BLaER1 (cell line): ENCODE data around the gene NECTIN2.

Source experiments
- H3K27ac ChIP-seq: shearing (Covaris generic); formaldehyde crosslinking; 2 replicates; pipeline ENCODE4 v1.8.1; 2022
- H3K27me3 ChIP-seq: shearing (Covaris generic); formaldehyde crosslinking; 2 replicates; pipeline ENCODE4 v1.8.1; 2022
- H3K36me3 ChIP-seq: shearing (Covaris generic); formaldehyde crosslinking; 2 replicates; pipeline ENCODE4 v1.8.1; 2022
- H3K4me1 ChIP-seq: shearing (Covaris generic); formaldehyde crosslinking; 2 replicates; pipeline ENCODE4 v1.8.1; 2022
- H3K4me2 ChIP-seq: shearing (Covaris generic); formaldehyde crosslinking; 2 replicates; pipeline ENCODE4 v1.8.1; 2022
- H3K4me3 ChIP-seq: shearing (Covaris generic); formaldehyde crosslinking; 2 replicates; pipeline ENCODE4 v1.8.1; 2022
- H3K9ac ChIP-seq: shearing (Covaris generic); formaldehyde crosslinking; 2 replicates; pipeline ENCODE4 v1.8.1; 2022
- H3K9me3 ChIP-seq: shearing (Covaris generic); formaldehyde crosslinking; 2 replicates; pipeline ENCODE4 v1.8.1; 2022
- H4K20me1 ChIP-seq: shearing (Covaris generic); formaldehyde crosslinking; 2 replicates; pipeline ENCODE4 v1.8.1; 2022
- Cebpa-rat ChIP-seq: shearing (Covaris generic); IDR thresholded peaks from 2 replicates; pipeline ENCODE4 v1.8.1; 2022

NECTIN2 gene

DNA sequence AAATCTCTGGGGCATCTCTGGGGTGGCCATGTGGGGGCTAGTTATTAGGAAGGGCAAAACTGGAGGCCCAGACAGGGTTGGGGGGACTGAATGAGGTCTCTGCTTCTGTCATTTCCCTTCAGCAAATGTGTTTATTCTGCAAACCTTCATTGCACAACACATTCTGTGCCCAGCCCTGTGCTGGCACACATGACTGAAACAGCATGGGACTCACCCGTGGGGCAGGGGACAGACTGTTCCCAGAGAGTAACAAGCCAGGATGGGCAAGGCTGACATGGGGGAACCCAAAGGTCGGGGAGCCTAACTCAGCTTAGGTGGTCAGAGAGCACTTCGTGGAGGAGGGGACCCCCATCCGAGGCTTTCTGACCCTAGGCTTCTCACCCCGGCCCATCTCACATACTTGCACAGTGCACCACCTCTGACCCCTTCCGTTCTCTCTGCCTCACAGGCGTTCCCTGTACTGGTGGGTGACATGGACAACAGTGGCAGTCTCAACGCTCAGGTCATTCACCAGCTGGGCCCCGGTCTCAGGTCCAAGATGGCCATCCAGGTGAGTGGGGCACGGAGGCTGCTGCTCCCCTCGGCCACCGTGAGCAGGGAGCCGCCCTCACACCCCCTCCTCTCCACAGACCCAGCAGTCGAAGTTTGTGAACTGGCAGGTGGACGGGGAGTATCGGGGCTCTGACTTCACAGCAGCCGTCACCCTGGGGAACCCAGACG, 47.4 kb downstream of the NECTIN2 start:
- Histone ChIP-seq H4K20me1 (peaks cover 67% of the 10 kb centered on the region), H3K9ac (peak overlapping the region; percentile 95; the same call in 1 of the 2 replicates), H3K4me1 (peaks cover 23% of the 10 kb centered on the region), H3K4me3 (no peak overlapping the region), H3K27ac (no peak overlapping the region), H3K9me3 (no peaks in the 10 kb centered on the region), H3K36me3 (peaks cover 71% of the 10 kb centered on the region), H3K4me2 (peak overlapping the region; percentile 93; the same call in 1 of the 2 replicates), H3K27me3 (no peaks in the 10 kb centered on the region)
- TF ChIP-seq Cebpa-rat = no peak

GRCh38 chr19:44894052-44894400, 47.9 kb downstream of the NECTIN2 start:
- no peaks in the 10 kb centered on the region for H3K9me3 ChIP-seq
- peaks cover 67% of the 10 kb centered on the region for H3K36me3 ChIP-seq
- H3K27ac ChIP-seq = no peak overlapping the region
- no peak overlapping the region for H3K4me2 ChIP-seq
- TF ChIP-seq Cebpa-rat = no peak
- H3K9ac ChIP-seq = no peak overlapping the region
- peaks cover 67% of the 10 kb centered on the region for H4K20me1 ChIP-seq
- H3K4me1 ChIP-seq = peaks cover 23% of the 10 kb centered on the region
- no peaks in the 10 kb centered on the region for H3K27me3 ChIP-seq
- no peak overlapping the region for H3K4me3 ChIP-seq

DNA sequence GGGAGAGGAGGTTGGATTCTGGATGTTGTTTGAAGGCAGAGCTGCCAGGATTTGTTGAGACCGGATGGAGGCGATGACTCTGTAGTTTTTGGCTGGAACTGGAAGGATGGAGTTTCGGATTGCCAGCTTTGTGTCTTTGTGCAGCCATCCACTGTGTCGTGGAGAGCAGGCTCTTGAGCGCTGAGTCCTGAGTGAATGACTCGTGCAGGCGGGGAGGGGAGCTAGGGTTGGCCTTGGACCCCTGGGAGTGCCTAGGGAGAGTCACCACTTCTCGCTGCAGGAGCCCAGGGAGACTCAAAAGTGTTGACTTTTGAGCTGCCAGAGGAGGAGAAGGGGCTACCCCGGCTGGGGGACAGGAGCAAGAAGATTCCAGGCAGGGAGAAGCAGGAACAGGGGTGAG, 48.8 kb downstream of the NECTIN2 start:
- H3K36me3 ChIP-seq = peaks cover 73% of the 10 kb centered on the region
- H3K27me3 ChIP-seq = no peaks in the 10 kb centered on the region
- no peak overlapping the region for H3K9ac ChIP-seq
- TF ChIP-seq Cebpa-rat = no peak
- no peak overlapping the region for H3K27ac ChIP-seq
- no peaks in the 10 kb centered on the region for H3K9me3 ChIP-seq
- peaks cover 72% of the 10 kb centered on the region for H4K20me1 ChIP-seq
- no peak overlapping the region for H3K4me3 ChIP-seq
- peaks cover 15% of the 10 kb centered on the region for H3K4me1 ChIP-seq
- no peak overlapping the region for H3K4me2 ChIP-seq

GRCh38 chr19:44897835-44898234, 51.7 kb downstream of the NECTIN2 start:
- peaks cover 73% of the 10 kb centered on the region for H4K20me1 ChIP-seq
- no peaks in the 10 kb centered on the region for H3K27me3 ChIP-seq
- peaks cover 96% of the 10 kb centered on the region for H3K36me3 ChIP-seq
- H3K4me3 ChIP-seq = no peak overlapping the region
- H3K4me1 ChIP-seq = peaks cover 3% of the 10 kb centered on the region; the same call in 1 of the 2 replicates
- H3K4me2 ChIP-seq = no peak overlapping the region
- TF ChIP-seq Cebpa-rat = no peak
- no peak overlapping the region for H3K9ac ChIP-seq
- H3K9me3 ChIP-seq = no peaks in the 10 kb centered on the region
- no peak overlapping the region for H3K27ac ChIP-seq

- TF ChIP-seq Cebpa-rat = no peak
- H4K20me1 ChIP-seq = peaks cover 62% of the 10 kb centered on the region
- H3K4me1 ChIP-seq = peaks cover 3% of the 10 kb centered on the region; the same call in 1 of the 2 replicates
- peaks cover 84% of the 10 kb centered on the region for H3K36me3 ChIP-seq
- no peak overlapping the region for H3K4me3 ChIP-seq
- H3K27me3 ChIP-seq = peaks cover 3% of the 10 kb centered on the region; the same call in 1 of the 2 replicates
- no peak overlapping the region for H3K9ac ChIP-seq
- H3K27ac ChIP-seq = no peak overlapping the region
- H3K4me2 ChIP-seq = no peak overlapping the region
- no peaks in the 10 kb centered on the region for H3K9me3 ChIP-seq
Observed at GRCh38 chr19:44900328-44901244, 54.5 kb downstream of the NECTIN2 start.

GRCh38 chr19:44903216-44903601, 57.1 kb downstream of the NECTIN2 start:
- Histone ChIP-seq H3K9ac (no peak overlapping the region), H3K27ac (no peak overlapping the region), H3K4me3 (no peak overlapping the region), H3K36me3 (peaks cover 58% of the 10 kb centered on the region), H4K20me1 (peaks cover 35% of the 10 kb centered on the region), H3K4me2 (no peak overlapping the region), H3K27me3 (peaks cover 11% of the 10 kb centered on the region; the same call in 1 of the 2 replicates), H3K4me1 (peaks cover 8% of the 10 kb centered on the region; the same call in 1 of the 2 replicates), H3K9me3 (no peaks in the 10 kb centered on the region)
- no peak for TF ChIP-seq Cebpa-rat

DNA sequence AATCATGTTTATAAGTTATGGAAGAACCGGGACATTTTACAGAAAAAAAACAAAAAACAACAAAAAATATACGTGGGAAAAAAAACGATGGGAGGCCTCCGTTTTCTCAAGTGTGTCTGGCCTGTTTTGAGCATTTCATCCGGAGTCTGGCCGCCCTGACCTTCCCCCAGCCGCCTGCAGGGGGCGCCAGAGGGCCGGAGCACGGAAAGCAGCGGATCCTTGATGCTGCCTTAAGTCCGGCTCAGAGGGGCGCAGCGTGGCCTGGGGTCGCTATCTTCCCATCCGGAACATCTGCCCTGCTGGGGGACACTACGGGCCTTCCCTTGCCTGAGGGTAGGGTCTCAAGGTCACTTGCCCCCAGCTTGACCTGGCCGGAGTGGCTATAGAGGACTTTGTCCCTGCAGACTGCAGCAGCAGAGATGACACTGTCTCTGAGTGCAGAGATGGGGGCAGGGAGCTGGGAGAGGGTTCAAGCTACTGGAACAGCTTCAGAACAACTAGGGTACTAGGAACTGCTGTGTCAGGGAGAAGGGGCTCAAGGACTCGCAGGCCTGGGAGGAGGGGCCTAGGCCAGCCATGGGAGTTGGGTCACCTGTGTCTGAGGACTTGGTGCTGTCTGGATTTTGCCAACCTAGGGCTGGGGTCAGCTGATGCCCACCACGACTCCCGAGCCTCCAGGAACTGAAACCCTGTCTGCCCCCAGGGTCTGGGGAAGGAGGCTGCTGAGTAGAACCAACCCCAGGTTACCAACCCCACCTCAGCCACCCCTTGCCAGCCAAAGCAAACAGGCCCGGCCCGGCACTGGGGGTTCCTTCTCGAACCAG, 57.7 kb downstream of the NECTIN2 start:
- no peak overlapping the region for H3K27ac ChIP-seq

DNA sequence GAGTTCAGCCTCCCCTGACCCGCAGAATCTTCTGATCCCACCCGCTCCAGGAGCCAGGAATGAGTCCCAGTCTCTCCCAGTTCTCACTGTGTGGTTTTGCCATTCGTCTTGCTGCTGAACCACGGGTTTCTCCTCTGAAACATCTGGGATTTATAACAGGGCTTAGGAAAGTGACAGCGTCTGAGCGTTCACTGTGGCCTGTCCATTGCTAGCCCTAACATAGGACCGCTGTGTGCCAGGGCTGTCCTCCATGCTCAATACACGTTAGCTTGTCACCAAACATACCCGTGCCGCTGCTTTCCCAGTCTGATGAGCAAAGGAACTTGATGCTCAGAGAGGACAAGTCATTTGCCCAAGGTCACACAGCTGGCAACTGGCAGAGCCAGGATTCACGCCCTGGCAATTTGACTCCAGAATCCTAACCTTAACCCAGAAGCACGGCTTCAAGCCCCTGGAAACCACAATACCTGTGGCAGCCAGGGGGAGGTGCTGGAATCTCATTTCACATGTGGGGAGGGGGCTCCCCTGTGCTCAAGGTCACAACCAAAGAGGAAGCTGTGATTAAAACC, 58.4 kb downstream of the NECTIN2 start:
- Histone ChIP-seq H4K20me1 (peaks cover 32% of the 10 kb centered on the region), H3K9me3 (no peaks in the 10 kb centered on the region), H3K4me3 (no peak overlapping the region), H3K27me3 (peaks cover 11% of the 10 kb centered on the region; the same call in 1 of the 2 replicates), H3K36me3 (peaks cover 49% of the 10 kb centered on the region), H3K4me1 (peaks cover 8% of the 10 kb centered on the region; the same call in 1 of the 2 replicates), H3K9ac (no peak overlapping the region), H3K27ac (no peak overlapping the region), H3K4me2 (no peak overlapping the region)
- no peak for TF ChIP-seq Cebpa-rat

More for the DNA sequence above, 57.7 kb downstream of the NECTIN2 start:
- Histone ChIP-seq H3K4me1 (peaks cover 8% of the 10 kb centered on the region; the same call in 1 of the 2 replicates), H3K9ac (no peak overlapping the region), H3K4me3 (no peak overlapping the region), H3K4me2 (no peak overlapping the region), H3K9me3 (no peaks in the 10 kb centered on the region), H3K36me3 (peaks cover 55% of the 10 kb centered on the region), H4K20me1 (peaks cover 33% of the 10 kb centered on the region), H3K27me3 (peaks cover 11% of the 10 kb centered on the region; the same call in 1 of the 2 replicates)
- no peak for TF ChIP-seq Cebpa-rat
